ENCODE data around the gene VILL. TPM values are rescaled to one million over a fixed set of nuclear protein-coding genes. Genes with fewer than 3 reads are reported as not detected.
"Not testable (repeated sequence)": the region's sequence is repeated elsewhere in the genome, so short reads cannot be mapped to it uniquely, and the experiment has no call there.

The VILL gene
- total RNA-seq, 1 donor from 2014 or later, result 0.48 TPM

- ATAC-seq (no peak), DNase-seq (ENCODE audit: low spot score) (no peak)
Measured at GRCh38 chr3:37984596-37984995, 6.0 kb upstream of the VILL start.

- DNase-seq (ENCODE audit: low spot score) (no peak), ATAC-seq (peak; percentile 50)
Measured at GRCh38 chr3:37985637-37986320, 4.8 kb upstream of the VILL start.

- peak; percentile 61 for ATAC-seq
- DNase-seq (ENCODE audit: low spot score), result no peak
Measured at GRCh38 chr3:37986479-37987314, 3.9 kb upstream of the VILL start.

- DNase-seq (ENCODE audit: low spot score), result no peak
- ATAC-seq, result peak; percentile 63
Measured at GRCh38 chr3:37987315-37987697, 3.3 kb upstream of the VILL start.

- ATAC-seq (no peak), DNase-seq (ENCODE audit: low spot score) (no peak)
Measured at GRCh38 chr3:37987751-37988179, 2.8 kb upstream of the VILL start.

GRCh38 chr3:37988376-37988775, 2.2 kb upstream of the VILL start:
- not testable (repeated sequence) for DNase-seq (ENCODE audit: low spot score); ATAC-seq

GRCh38 chr3:37988931-37989525, 1.6 kb upstream of the VILL start:
- DNase-seq (ENCODE audit: low spot score), result no peak
- no peak for ATAC-seq

- no peak for ATAC-seq
- DNase-seq (ENCODE audit: low spot score), result no peak
Measured at GRCh38 chr3:37989821-37990480, 635 bp upstream of the VILL start.

- ATAC-seq (no peak), DNase-seq (ENCODE audit: low spot score) (no peak)
Measured at GRCh38 chr3:37991109-37991508, 523 bp downstream of the VILL start.

- no peak for DNase-seq (ENCODE audit: low spot score)
- no peak for ATAC-seq
Measured at GRCh38 chr3:37991823-37992222, 1.2 kb downstream of the VILL start.

GRCh38 chr3:37992271-37993066, 1.9 kb downstream of the VILL start:
- DNase-seq (ENCODE audit: low spot score) (no peak), ATAC-seq (no peak)

- DNase-seq (ENCODE audit: low spot score) (no peak), ATAC-seq (no peak)
Measured at GRCh38 chr3:37993067-37993455, 2.5 kb downstream of the VILL start.

GRCh38 chr3:37993460-37993819, 2.9 kb downstream of the VILL start:
- DNase-seq (ENCODE audit: low spot score) (no peak), ATAC-seq (no peak)

- peak; percentile 43 for ATAC-seq
- peak; percentile 68 for DNase-seq (ENCODE audit: low spot score)
Measured at GRCh38 chr3:37993820-37994638, 3.4 kb downstream of the VILL start.

GRCh38 chr3:37994639-37994972, 4.0 kb downstream of the VILL start:
- ATAC-seq (no peak), DNase-seq (ENCODE audit: low spot score) (no peak)

- DNase-seq (ENCODE audit: low spot score), result no peak
- no peak for ATAC-seq
Measured at GRCh38 chr3:37995652-37996641, 5.4 kb downstream of the VILL start.

- ATAC-seq, result peak; percentile 77
- DNase-seq (ENCODE audit: low spot score), result peak; percentile 79
Measured at GRCh38 chr3:37996785-37997301, 6.3 kb downstream of the VILL start.

GRCh38 chr3:37997342-37997741, 6.8 kb downstream of the VILL start:
- ATAC-seq (no peak), DNase-seq (ENCODE audit: low spot score) (no peak)

All from left lobe of liver (tissue), 2 donors.